ENCODE data around the gene TTC16. TPM values are rescaled to one million over a fixed set of nuclear protein-coding genes. Genes with fewer than 3 reads are reported as not detected.
"Not testable (repeated sequence)": the region's sequence is repeated elsewhere in the genome, so short reads cannot be mapped to it uniquely, and the experiment has no call there.

Gene TTC16
- polyA plus RNA-seq, 4 donors, result 0.12 to 0.24 (median 0.17) TPM

GRCh38 chr9:127739614-127740330, 23.9 kb downstream of the TTC16 start:
- no peak for DNase-seq (ENCODE audit: low read depth in 4 of 4, low spot score in 3 of 4)

GRCh38 chr9:127741831-127742434, 26.1 kb downstream of the TTC16 start:
- DNase-seq (ENCODE audit: low read depth in 4 of 4, low spot score in 3 of 4), result peak in 1 of 4 donors; percentile 59

- peak in 3 of 4 donors; percentile 61 to 71 (median 69) for DNase-seq (ENCODE audit: low read depth in 4 of 4, low spot score in 3 of 4)
These were observed 26.7 kb downstream of the TTC16 start for GRCh38 chr9:127742435-127743088.

GRCh38 chr9:127744398-127745110, 28.7 kb downstream of the TTC16 start:
- DNase-seq (ENCODE audit: low read depth in 4 of 4, low spot score in 3 of 4), result no peak

- DNase-seq (ENCODE audit: low read depth in 4 of 4, low spot score in 3 of 4), result no peak
These were observed 31.2 kb downstream of the TTC16 start for GRCh38 chr9:127746959-127747569.

GRCh38 chr9:127749090-127749787, 33.4 kb downstream of the TTC16 start:
- DNase-seq (ENCODE audit: low read depth in 4 of 4, low spot score in 3 of 4), result no peak

- DNase-seq (ENCODE audit: low read depth in 4 of 4, low spot score in 3 of 4), result no peak
These were observed 35.6 kb downstream of the TTC16 start for GRCh38 chr9:127751269-127752054.

- no peak for DNase-seq (ENCODE audit: low read depth in 4 of 4, low spot score in 3 of 4)
These were observed 37.3 kb downstream of the TTC16 start for GRCh38 chr9:127753148-127753547.

- no peak for DNase-seq (ENCODE audit: low read depth in 4 of 4, low spot score in 3 of 4)
These were observed 37.7 kb downstream of the TTC16 start for GRCh38 chr9:127753622-127754021.

GRCh38 chr9:127754099-127755060, 38.5 kb downstream of the TTC16 start:
- no peak for DNase-seq (ENCODE audit: low read depth in 4 of 4, low spot score in 3 of 4)

GRCh38 chr9:127755061-127756060, 39.5 kb downstream of the TTC16 start:
- no peak for DNase-seq (ENCODE audit: low read depth in 4 of 4, low spot score in 3 of 4)

GRCh38 chr9:127756233-127756632, 40.4 kb downstream of the TTC16 start:
- DNase-seq (ENCODE audit: low read depth in 4 of 4, low spot score in 3 of 4), result no peak

GRCh38 chr9:127756776-127757175, 40.9 kb downstream of the TTC16 start:
- DNase-seq (ENCODE audit: low read depth in 4 of 4, low spot score in 3 of 4), result not testable (repeated sequence)

- no peak for DNase-seq (ENCODE audit: low read depth in 4 of 4, low spot score in 3 of 4)
These were observed 43.0 kb downstream of the TTC16 start for GRCh38 chr9:127758843-127759242.

GRCh38 chr9:127761061-127761460, 45.2 kb downstream of the TTC16 start:
- no peak for DNase-seq (ENCODE audit: low read depth in 4 of 4, low spot score in 3 of 4)

GRCh38 chr9:127761491-127761956, 45.6 kb downstream of the TTC16 start:
- DNase-seq (ENCODE audit: low read depth in 4 of 4, low spot score in 3 of 4), result no peak

Data from right renal pelvis (tissue), 4 donors.